GM19468 (cell line): ENCODE measurements around the gene WNT6.
"Not testable (repeated sequence)": the region's sequence is repeated elsewhere in the genome, so short reads cannot be mapped to it uniquely, and the experiment has no call there.

Experiments used
- ATAC-seq: cut with Tn5 transposase; IDR thresholded peaks from one replicate; pipeline ENCODE4 v1.9.1; 2021; ENCODE audit warnings: mild to moderate bottlenecking, moderate library complexity, moderate number of reproducible peaks; ENCODE audit not compliant: unreplicated experiment; ENCODE audit errors: extremely low read depth

The WNT6 gene

DNA sequence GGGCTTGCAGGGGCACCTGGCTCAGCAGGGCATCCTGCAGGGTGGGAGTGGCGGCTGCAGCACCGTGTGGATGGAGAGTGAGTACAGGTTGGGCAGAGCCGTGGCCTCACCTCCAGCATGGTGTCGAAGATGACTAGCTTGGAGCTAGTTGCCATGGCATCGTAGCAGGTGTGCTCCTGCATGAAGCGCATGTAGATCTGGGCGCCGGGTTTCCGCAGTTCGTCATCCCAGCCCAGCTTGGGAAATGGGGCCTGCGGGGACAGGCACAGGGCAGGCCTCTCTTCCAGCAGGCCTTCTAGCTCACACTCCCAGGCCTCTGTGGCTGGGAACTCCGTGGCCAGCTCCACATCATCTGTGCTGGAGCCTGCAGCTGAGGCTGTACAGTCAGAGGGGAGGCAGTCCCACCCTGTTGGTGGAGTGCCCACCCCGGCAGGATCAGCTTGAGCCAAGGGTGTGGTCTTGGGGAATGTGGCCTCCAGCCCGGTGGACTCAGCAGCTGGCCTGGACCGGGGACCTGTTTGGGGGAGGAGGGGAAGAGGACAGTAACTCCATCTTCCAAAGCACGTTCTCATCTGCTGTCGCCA, 29.6 kb upstream of the WNT6 start:
- ATAC-seq, result no peak

DNA sequence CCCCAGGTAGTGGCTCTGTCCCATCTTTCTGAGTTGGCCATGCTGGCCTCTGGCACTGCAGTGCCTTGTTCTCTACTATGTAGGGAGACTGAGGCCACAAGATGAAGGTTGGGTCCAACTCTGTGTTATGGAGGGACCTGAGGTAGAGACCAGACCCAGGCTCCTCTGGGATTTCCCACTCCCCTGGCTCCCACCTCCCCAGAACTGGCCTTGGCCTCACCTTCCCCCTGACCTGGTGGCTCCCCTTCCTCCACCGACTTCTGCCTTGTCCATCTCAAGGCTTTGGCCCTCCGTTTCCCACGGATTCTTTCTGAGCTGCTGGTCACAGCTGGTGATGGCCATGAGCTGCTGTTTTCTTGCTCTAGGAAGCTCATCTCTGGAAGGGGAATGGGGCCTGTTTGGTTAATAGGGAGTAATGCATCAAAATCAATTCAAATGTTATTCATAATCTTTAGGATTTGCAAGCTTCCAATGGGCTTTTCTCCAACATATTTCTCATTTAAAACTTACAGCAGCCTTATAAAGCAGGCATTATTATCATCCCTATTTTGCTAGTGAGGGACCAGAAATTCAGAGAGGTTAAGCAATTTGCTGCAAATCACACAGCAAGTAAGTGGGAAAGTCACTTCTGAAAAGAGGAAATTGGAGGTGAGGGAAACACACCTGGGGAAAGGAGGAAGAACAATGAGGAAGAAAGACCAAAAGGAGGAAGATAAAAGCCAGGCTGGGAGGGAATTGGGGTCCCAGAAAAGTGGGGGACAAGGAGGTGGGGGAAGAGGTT, 28.9 kb upstream of the WNT6 start:
- no peak for ATAC-seq

DNA sequence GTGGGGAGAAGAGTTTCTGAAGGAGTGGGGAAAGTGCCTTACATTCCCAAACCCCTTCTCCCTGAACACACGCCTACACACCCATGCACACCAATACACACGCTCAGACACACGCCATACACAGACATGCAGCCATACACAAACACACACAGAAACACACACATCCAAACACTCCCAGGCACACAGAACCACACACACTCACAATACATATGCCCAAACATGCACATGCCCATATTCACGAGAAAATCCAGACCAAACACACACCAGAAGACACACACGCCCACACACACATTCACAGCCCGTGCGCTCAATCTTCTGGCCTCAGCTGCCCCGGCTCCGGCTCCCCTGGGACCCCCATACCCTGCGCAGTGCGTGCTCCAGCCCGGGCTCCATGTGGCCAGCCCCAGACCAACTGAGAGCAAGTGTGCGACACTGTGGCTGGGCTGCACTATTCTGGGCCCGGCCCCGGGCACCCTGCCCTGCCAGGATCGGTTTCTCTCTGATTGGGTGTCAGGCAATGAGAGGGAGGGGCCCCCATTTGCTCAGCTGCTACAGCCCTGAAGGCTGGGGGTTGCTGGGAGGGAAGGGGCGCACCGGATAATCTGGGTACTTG, 28.1 kb upstream of the WNT6 start, which contains the start of gene PRKAG3:
PRKAG3 (minus strand) TSS at position 426 of the 613 bp plus-strand sequence.
- ATAC-seq, result no peak

DNA sequence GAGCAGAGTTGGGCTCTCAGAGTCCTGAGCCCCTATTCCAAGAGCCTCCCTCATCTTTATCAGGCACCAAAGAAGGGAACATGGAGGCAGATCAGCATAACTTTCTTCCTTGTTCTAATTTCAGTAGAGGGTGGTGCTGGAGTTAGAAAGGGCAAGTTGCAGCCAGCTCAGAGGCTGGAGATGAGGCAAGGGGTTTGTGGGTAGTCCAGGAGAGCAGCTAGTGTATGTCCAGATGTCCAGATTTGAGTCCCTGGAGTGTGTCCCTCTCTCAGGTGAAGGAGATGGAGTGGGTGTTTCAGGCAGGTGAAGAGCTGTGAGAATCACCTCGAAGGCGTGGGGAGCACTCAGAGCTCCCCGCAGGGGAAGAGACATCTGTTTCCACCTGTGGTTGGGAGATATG, 27.5 kb upstream of the WNT6 start:
- ATAC-seq, result no peak

DNA sequence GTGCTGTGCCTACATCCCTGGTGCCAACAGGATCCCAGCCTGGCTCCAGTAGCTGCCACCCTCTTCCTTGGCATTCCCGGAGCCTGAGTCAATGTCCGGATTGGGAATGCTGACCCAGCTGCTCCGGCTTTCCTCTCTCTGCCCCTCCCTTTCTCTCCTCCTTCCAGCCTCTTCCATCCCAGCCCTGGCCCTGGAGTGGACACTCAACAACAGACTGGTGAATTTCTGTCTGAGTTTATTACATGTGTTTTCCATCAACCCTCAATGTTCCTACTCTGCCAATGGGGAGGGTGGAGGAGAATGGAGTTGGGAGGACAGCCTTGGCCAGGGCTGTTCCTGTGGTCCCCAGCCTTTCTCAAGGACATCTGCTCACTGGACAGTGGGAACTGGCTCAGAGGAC, 27.1 kb upstream of the WNT6 start:
- ATAC-seq, result no peak

DNA sequence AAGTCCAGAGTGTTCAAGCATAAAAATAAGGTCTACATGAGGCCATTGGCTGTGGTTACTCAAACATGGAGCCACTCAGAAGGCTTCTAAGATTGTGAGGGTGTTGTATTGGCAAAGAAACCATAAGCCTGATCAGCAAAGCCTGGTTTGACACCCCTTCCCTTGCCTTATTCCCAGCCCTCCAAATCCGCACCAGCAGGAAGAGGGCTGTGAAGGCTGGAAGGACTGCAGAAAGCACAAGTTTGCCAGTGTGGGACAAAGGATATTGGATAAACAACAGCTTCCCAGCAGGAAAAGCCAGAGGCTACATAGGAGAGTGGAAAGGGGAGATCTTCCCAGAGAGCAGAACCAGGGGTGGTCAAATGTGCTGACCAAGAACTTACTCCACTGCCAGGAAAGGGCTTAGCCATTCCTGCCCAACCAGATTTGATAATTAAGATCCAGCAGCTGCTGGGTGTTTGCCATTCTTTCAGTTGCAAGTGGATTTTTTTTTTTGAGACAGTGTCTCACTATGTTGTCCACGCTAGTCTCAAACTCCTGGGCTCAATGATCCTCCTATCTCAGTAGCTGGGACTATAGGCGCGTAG, 26.5 kb upstream of the WNT6 start:
- ATAC-seq, result no peak

DNA sequence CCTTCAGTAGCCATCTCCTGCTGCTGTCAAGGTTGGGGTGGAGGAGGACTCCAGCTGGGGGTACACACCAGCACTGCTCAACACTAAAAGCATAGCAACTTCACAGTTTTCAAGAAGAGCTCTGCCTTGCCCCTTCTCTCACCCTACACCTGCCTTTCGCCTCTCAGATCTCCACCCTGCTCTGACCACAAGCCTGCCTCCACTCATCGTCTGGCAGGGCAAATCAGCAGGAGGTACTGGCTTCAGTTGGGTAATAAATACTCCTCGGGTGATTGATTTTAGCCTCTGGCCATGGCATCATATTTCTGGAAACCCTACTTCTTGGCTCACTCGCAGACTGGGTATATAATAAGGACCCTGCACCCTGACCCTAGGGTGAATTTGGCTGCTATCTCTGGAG, 24.9 kb upstream of the WNT6 start:
- ATAC-seq, result no peak

DNA sequence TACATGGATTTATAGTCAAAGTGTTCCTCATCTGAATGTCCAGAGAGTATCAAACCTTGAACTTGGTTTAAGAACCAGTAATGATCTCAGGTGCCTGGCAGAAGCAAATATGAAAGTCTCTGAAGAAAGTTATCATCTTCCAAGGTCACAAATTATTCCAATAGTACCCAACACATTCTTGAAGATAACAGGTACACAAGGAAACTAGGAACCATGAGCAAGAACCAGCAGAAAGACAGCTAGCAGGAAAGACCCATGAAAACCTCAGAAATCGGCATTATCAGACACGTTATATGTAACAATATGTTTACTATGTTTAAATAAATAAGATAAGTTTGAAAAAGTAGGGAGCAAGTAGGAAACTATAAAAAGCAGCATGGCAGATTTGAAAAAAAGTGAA, 22.1 kb upstream of the WNT6 start:
- ATAC-seq, result no peak

DNA sequence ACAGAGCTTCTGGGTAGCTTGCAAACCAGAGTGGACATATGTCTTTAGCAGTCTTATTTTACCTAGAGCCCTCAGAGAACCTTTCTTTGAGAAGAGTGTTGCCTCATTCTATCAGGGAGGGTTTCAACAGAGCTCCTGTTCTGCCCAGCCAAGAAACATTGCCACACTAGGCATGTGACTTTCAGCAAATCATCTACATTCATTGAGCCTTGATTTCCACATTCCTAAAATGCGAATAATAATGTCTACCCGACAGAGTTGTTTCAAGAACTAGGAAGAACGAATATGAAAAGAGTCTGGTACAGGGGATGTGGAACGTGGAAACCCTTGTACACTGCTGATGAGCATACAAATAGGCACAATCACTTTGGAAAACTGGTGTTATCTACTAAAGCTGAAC, 20.2 kb upstream of the WNT6 start:
- ATAC-seq, result no peak

DNA sequence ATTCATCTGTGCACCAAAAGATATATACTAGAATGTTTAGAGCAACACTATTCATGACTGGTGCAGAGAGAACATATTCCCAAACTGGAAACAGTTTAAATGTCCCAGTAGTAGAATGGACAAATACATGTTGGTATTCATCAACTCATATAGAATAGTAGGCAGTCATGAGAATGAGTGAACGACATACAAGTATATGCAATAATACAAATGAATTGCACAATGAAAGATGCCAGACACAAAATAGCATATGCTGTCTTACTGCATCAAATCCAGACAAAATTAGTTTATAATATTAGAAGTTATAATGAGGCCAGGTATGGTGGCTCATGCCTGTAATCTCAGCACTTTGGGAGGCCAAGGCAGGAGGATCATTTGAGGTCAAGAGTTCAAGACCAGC, 19.7 kb upstream of the WNT6 start:
- no peak for ATAC-seq

DNA sequence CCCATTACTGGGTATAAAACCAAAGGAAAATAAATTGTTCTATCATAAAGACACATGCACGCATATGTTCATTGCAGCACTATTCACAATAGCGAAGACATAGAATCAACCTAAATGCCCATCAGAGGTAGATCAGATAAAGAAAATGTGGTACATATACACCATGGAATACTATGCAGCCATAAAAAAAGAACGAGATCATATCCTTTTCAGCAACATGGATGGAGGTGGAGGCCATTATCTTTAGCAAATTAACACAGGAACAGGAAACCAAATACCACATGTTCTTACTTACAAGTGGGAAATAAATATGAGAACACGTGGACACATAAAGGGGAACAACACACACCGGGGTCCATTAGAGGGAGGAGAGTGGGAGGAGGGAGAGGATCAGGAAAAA, 15.3 kb upstream of the WNT6 start:
- not testable (repeated sequence) for ATAC-seq

DNA sequence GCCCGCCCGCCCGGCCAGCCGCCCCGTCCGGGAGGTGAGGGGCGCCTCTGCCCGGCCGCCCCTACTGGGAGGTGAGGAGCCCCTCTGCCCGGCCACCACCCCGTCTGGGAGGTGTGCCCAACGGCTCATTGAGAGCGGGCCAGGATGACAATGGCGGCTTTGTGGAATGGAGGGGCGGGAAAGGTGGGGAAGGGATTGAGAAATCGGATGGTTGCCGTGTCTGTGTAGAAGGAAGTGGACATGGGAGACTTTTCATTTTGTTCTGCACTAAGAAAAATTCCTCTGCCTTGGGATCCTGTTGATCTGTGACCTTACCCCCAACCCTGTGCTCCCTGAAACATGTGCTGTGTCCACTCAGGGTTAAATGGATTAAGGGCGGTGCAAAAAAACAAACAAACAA, 12.6 kb upstream of the WNT6 start:
- not testable (repeated sequence) for ATAC-seq

DNA sequence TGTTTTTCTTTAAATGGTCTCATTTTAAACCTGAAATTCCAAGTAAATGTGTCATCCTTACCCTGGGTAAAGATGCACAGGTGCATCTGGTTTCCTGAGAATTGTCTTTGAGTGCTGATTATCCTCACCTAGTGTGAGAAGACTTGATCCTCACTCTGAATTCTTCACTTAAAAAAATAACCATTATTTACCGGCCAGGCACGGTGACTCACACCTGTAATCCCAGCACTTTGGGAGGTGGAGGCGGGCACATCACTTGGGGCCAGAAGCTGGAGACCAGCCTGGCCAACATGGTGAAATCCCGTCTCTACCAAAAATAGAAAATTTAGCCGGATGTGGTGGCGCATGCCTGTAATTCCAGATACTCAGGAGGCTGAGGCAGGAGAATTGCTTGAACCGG, 9.9 kb upstream of the WNT6 start:
- ATAC-seq, result no peak

DNA sequence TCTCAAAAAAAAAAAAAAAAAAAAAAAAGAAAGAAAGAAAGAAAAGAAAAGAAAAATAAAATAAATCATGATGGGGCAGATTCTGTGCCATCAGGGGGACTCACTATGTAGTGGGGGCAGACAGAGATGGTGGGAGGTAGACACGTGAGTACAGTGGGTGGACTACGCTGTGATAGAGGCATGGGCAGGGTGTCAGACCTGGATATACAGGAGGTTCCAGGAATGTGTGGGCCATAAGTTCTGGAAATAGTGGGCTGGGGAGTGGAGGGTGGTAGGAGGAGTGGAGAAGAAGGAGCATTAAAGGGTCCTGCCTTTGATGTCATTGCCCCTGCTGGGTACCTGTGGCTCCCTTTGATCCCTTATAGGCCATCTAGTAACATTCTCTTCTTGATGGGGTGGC, 8.8 kb upstream of the WNT6 start:
- no peak for ATAC-seq

DNA sequence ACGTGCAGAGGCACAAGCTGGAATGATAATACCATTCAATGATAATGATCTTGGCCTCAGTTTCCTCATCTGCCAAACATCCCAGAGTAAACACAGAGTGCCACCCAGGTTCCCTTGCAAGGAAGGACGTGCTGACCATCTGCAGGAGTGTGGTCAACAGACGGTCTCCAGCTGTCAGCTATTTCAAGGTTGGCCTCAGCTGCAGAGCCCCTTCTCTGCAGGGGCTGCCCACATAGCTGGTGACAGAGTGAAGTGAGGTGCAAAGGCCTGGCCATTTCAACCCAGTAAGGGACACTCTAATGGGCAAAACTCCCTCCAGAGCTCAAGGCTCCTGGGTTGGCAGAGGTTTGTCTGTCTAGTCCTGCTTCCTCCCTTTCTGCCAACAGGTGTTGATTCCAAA, 8.3 kb upstream of the WNT6 start:
- ATAC-seq, result no peak

DNA sequence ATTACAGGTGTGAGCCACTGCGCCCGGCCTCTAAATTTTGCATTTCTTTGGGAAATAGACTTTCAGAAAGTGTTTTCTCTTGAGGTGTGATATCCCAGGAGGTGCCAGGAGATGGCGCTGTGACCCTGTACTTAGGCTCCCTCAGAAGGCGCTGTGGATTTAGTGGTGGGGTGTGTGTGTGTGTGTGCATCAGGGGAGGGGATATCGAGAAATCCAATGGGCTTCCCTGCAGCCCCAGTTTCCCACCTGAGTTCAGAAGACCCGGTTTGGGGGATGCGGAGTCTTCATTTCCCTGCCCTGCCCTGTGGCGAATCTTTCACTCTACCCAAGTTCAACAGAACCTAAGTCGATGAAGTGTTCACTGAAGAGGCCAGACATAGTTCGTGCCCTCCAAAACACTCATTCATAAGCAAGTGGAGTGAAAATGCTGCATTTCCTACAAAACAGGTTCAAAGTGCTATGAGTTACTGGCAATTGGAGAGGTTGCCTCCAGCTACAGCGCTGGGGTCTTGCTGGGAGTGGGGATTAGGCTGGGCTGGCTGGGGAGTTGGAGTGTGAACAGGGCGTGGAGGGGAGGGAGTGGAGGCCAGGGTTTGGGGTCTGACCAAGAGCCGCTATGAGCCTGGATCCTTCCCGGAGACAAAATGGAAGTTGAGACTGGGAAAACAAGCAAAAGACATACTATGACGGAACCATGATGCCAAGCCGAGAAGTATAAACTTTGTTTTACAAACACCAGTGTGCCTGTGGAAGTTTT, 6.5 kb upstream of the WNT6 start:
- ATAC-seq, result no peak

DNA sequence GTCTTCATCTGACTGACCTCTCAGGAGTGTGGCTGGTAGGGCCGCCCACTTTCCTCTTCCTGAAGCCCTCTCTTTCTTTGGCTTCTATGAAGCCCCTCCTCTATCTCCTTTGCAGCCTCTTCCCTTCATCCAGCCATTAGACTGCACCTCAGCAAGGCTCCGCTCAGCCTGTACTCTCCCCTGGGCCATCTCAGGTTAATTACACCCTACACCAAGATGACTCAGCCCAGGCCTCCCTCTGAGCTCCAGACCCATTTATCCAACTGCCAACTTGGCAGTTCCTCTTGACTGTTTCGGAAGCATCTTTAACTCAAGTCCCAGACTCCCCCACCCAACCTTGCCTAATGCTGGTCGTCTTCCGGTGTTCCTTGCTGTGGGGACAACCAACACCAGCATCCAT, 5.8 kb upstream of the WNT6 start:
- ATAC-seq, result no peak

DNA sequence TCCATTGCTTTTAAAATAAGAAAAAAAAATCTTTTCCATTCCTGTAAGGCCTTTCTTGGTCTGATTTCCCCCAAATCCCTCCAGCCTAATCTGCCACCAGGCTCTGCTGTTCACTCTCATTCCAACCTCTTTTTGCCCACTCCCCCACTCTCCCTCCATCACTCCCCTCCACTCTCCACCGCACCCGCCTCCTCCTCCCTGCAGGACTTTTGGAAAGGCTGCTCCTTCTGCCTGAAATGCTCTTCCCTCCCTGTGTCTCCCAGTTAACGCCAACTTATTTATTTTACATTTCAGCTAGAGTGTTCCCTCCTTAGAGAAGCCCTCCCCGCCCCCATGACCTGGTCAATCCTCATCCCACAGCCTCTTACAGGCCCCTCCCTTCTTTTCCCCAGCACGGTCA, 4.7 kb upstream of the WNT6 start:
- no peak for ATAC-seq

DNA sequence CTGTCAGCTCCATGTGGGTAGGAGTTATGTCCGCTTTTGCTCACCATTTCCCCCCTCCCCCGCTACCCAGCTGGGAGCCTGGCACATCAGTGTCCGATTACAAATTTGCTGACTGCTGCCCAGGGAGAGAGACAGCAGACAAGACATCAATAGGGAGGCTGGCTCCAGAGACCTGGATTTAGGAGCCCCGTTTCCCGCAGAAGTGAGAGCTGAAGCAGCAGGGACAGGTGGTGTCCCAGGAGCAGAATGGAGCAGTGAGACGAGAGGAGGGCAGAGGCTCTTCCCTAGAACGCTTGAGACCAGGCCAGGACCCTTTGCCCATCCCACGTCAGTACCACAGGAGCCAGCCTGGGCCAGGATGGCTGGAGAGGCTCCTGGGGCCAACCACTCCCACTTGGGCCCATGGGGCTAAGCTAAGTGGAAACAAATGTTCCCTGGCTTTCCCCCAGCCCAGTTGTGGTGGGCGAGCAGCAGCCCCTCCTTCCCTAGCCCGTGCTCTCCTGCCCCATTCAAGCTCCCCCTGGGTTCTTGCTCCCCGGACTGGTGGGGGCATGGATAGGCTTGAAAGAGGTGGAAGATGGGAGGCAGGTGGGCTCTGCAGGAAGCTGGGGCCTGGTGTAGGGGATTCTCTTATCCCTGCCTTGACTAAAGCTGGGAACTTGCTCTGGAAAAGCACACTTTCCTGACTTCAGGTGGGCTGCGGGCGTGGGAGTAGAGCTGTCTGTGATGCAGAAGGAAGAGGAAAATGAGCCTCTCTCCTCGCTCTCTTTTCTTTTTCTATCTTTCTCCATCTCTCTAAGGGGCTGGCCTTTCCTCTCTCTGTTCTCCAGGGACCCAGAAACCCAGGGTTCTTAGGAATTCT, 4.1 kb upstream of the WNT6 start:
- no peak for ATAC-seq
